Astrocyte (in vitro differentiated cells and primary cell): ENCODE data around the gene JSRP1. TPM values are rescaled to one million over a fixed set of nuclear protein-coding genes. Genes with fewer than 3 reads are reported as not detected.
A peak's percentile ranks its signal among the peaks of the same experiment; 100 is the strongest.

Experiments used
- DNase-seq: peaks from one replicate; pipeline ENCODE4 v3.0.0-alpha.2; 2010; ENCODE audit warnings: low read depth
- FAIRE-seq: peaks from 2 replicates; lab custom pipeline; 2011; peaks lifted over from hg19 to GRCh38; lab: Jason Lieb, UNC
- H2AFZ ChIP-seq: 2 replicates; pipeline ENCODE4 v1.6.0; 2012; ENCODE audit warnings: low read depth, low read length, inconsistent platforms
- H3K27ac ChIP-seq: 2 replicates; pipeline ENCODE4 v1.5.1; 2011; ENCODE audit warnings: low read depth, low read length, inconsistent platforms
- H3K27me3 ChIP-seq: 2 replicates; pipeline ENCODE4 v1.6.0; 2011; ENCODE audit warnings: low read length, inconsistent platforms; ENCODE audit not compliant: insufficient read depth
- H3K36me3 ChIP-seq: 2 replicates; pipeline ENCODE4 v1.5.1; 2011; ENCODE audit warnings: low read length, inconsistent platforms; ENCODE audit not compliant: insufficient read depth
- H3K4me1 ChIP-seq: 2 replicates; pipeline ENCODE4 v1.5.1; 2011; ENCODE audit warnings: low read length, inconsistent platforms; ENCODE audit not compliant: insufficient read depth
- H3K4me2 ChIP-seq: 2 replicates; pipeline ENCODE4 v1.6.0; 2012; ENCODE audit warnings: low read length, inconsistent platforms
- H3K4me3 ChIP-seq: 2 replicates; pipeline ENCODE4 v1.5.1; 2011; ENCODE audit warnings: low read depth, mild to moderate bottlenecking, low read length, inconsistent platforms; ENCODE audit not compliant: insufficient read depth
- H3K79me2 ChIP-seq: 2 replicates; pipeline ENCODE4 v1.6.0; 2012; ENCODE audit warnings: mild to moderate bottlenecking, low read length, inconsistent platforms; ENCODE audit not compliant: insufficient read depth
- H3K9ac ChIP-seq: 2 replicates; pipeline ENCODE4 v1.6.0; 2012; ENCODE audit warnings: mild to moderate bottlenecking, low read length, inconsistent platforms
- H3K9me3 ChIP-seq: 2 replicates; pipeline ENCODE4 v1.5.1; 2012; ENCODE audit warnings: low read depth, mild to moderate bottlenecking, low read length, inconsistent platforms; ENCODE audit not compliant: insufficient read depth
- H4K20me1 ChIP-seq: 2 replicates; pipeline ENCODE4 v1.6.0; 2012; ENCODE audit warnings: low read length, inconsistent platforms; ENCODE audit not compliant: insufficient read depth
- H3K27ac Mint-ChIP-seq: one replicate; pipeline ENCODE4 v1.8.0; 2021; ENCODE audit warnings: mild to moderate bottlenecking, mixed read lengths; ENCODE audit not compliant: unreplicated experiment
- H3K27me3 Mint-ChIP-seq: one replicate; pipeline ENCODE4 v1.8.0; 2021; ENCODE audit warnings: low read depth, mixed read lengths; ENCODE audit not compliant: unreplicated experiment
- H3K36me3 Mint-ChIP-seq: one replicate; pipeline ENCODE4 v1.8.0; 2021; ENCODE audit warnings: low read depth, mixed read lengths; ENCODE audit not compliant: unreplicated experiment
- H3K4me1 Mint-ChIP-seq: one replicate; pipeline ENCODE4 v1.8.0; 2021; ENCODE audit warnings: low read depth, mixed read lengths; ENCODE audit not compliant: unreplicated experiment
- H3K4me3 Mint-ChIP-seq: one replicate; pipeline ENCODE4 v1.8.0; 2021; ENCODE audit warnings: mild to moderate bottlenecking, moderate library complexity, mixed read lengths; ENCODE audit not compliant: unreplicated experiment
- H3K9me3 Mint-ChIP-seq: one replicate; pipeline ENCODE4 v1.8.0; 2021; ENCODE audit warnings: mild to moderate bottlenecking, mixed read lengths; ENCODE audit not compliant: unreplicated experiment
- EZH2 ChIP-seq: IDR thresholded peaks from 2 replicates; pipeline ENCODE4 v1.6.1; 2012; ENCODE audit warnings: mild to moderate bottlenecking, low read length, inconsistent platforms; ENCODE audit not compliant: insufficient read depth
- total RNA-seq: library from RNA; stranded (reverse); gene quantifications from 2 replicates; pipeline ENCODE4 v1.2.1, GENCODE V29; 2021
- TF ChIP-seq, protein P1 (sequence below): IDR thresholded peaks from 2 replicates; pipeline ENCODE4 v1.5.1; 2011; ENCODE audit warnings: low read depth, mild to moderate bottlenecking, inconsistent platforms, low read length, moderate library complexity; ENCODE audit not compliant: insufficient read depth

JSRP1 gene
- total RNA-seq, 1 donor from 2014 or later = 0.36 TPM

- peak overlapping the region; percentile 93 for H3K4me2 ChIP-seq
- no peaks in the 10 kb centered on the region for H3K9me3 ChIP-seq
- no peak for DNase-seq
- TF ChIP-seq, protein P1, sequence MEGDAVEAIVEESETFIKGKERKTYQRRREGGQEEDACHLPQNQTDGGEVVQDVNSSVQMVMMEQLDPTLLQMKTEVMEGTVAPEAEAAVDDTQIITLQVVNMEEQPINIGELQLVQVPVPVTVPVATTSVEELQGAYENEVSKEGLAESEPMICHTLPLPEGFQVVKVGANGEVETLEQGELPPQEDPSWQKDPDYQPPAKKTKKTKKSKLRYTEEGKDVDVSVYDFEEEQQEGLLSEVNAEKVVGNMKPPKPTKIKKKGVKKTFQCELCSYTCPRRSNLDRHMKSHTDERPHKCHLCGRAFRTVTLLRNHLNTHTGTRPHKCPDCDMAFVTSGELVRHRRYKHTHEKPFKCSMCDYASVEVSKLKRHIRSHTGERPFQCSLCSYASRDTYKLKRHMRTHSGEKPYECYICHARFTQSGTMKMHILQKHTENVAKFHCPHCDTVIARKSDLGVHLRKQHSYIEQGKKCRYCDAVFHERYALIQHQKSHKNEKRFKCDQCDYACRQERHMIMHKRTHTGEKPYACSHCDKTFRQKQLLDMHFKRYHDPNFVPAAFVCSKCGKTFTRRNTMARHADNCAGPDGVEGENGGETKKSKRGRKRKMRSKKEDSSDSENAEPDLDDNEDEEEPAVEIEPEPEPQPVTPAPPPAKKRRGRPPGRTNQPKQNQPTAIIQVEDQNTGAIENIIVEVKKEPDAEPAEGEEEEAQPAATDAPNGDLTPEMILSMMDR = no peak
- TF ChIP-seq EZH2 = no peak
- peaks cover 60% of the 10 kb centered on the region for H4K20me1 ChIP-seq
- peaks cover 67% of the 10 kb centered on the region for H3K79me2 ChIP-seq
- no peak overlapping the region for H3K4me3 ChIP-seq
- Mint-ChIP-seq H3K9me3 (no peaks in the 10 kb centered on the region), H3K27me3 (no peaks in the 10 kb centered on the region), H3K4me3 (peak overlapping the region; percentile 97), H3K36me3 (peaks cover 3% of the 10 kb centered on the region), H3K4me1 (peaks cover 18% of the 10 kb centered on the region), H3K27ac (no peak overlapping the region)
- no peak overlapping the region for H2AFZ ChIP-seq
- H3K27ac ChIP-seq = no peak overlapping the region
- FAIRE-seq = no peak
- no peaks in the 10 kb centered on the region for H3K27me3 ChIP-seq
- peaks cover 12% of the 10 kb centered on the region for H3K36me3 ChIP-seq
- H3K4me1 ChIP-seq = peaks cover 40% of the 10 kb centered on the region
- peak overlapping the region; percentile 28 for H3K9ac ChIP-seq
Observed at GRCh38 chr19:2233601-2234280, 22.5 kb downstream of the JSRP1 start.

GRCh38 chr19:2232286-2233151, 23.7 kb downstream of the JSRP1 start:
- Histone ChIP-seq H4K20me1 (peaks cover 47% of the 10 kb centered on the region), H3K4me2 (peak overlapping the region; percentile 26), H2AFZ (no peak overlapping the region), H3K4me1 (peaks cover 28% of the 10 kb centered on the region), H3K9me3 (no peaks in the 10 kb centered on the region), H3K79me2 (peaks cover 55% of the 10 kb centered on the region), H3K27me3 (no peaks in the 10 kb centered on the region), H3K9ac (peak overlapping the region; percentile 22), H3K4me3 (no peak overlapping the region), H3K36me3 (peaks cover 7% of the 10 kb centered on the region), H3K27ac (peak overlapping the region; percentile 6)
- DNase-seq = no peak
- TF ChIP-seq EZH2 = no peak
- TF ChIP-seq, protein P1 = no peak
- Mint-ChIP-seq H3K4me1 (peaks cover 8% of the 10 kb centered on the region), H3K36me3 (peaks cover 2% of the 10 kb centered on the region), H3K9me3 (no peaks in the 10 kb centered on the region), H3K4me3 (peak overlapping the region; percentile 50), H3K27ac (peak overlapping the region; percentile 34), H3K27me3 (no peaks in the 10 kb centered on the region)
- FAIRE-seq = no peak
